ENCODE results near the gene RNF215.

The RNF215 gene

GRCh38 chr22:30397656-30398635 is 10.7 kb upstream of the RNF215 start:
- WGBS (ENCODE audit: insufficient coverage, insufficient read length) = no CpG with 5 or more reads among the region's 11 CpGs
- Histone ChIP-seq H3K4me1 (ENCODE audit: control insufficient read depth, insufficient read depth, low read length) (peaks cover 3% of the 10 kb centered on the region), H3K27ac (ENCODE audit: low read length) (no peak overlapping the region), H3K4me3 (ENCODE audit: low read length) (peak overlapping the region; percentile 59; the same call in 1 of the 2 replicates), H3K27me3 (ENCODE audit: control insufficient read depth, insufficient read depth, low read length) (peaks cover 2% of the 10 kb centered on the region; the same call in 1 of the 2 replicates), H3K9me3 (ENCODE audit: control insufficient read depth, insufficient read depth, low read length) (no peaks in the 10 kb centered on the region), H3K36me3 (ENCODE audit: control insufficient read depth, insufficient read depth, low read length) (no peaks in the 10 kb centered on the region)
- DNase-seq (ENCODE audit: low read depth, low spot score) = no peak

GRCh38 chr22:30396871-30397655 is 9.9 kb upstream of the RNF215 start, which contains the start of gene SEC14L2:
TSS of gene SEC14L2 (plus strand) at chr22:30397018. CDS start at chr22:30397117, 99 bp downstream.
- H3K4me3 ChIP-seq (ENCODE audit: low read length) = peak within 1 kb of the TSS; percentile 59
- no peak within 1 kb of the TSS for H3K27ac ChIP-seq (ENCODE audit: low read length)
- WGBS (ENCODE audit: insufficient coverage, insufficient read length) = no CpG with 5 or more reads among the region's 56 CpGs
- H3K27me3 ChIP-seq (ENCODE audit: control insufficient read depth, insufficient read depth, low read length) = peaks cover 2% of the 10 kb centered on the region; the same call in 1 of the 2 replicates
- peaks cover 4% of the 10 kb centered on the region for H3K4me1 ChIP-seq (ENCODE audit: control insufficient read depth, insufficient read depth, low read length)
- no peak for DNase-seq (ENCODE audit: low read depth, low spot score)
- H3K9me3 ChIP-seq (ENCODE audit: control insufficient read depth, insufficient read depth, low read length) = no peaks in the 10 kb centered on the region
- H3K36me3 ChIP-seq (ENCODE audit: control insufficient read depth, insufficient read depth, low read length) = no peaks in the 10 kb centered on the region

- no peak for DNase-seq (ENCODE audit: low read depth, low spot score)
- Histone ChIP-seq H3K27me3 (ENCODE audit: control insufficient read depth, insufficient read depth, low read length) (peaks cover 2% of the 10 kb centered on the region; the same call in 1 of the 2 replicates), H3K4me3 (ENCODE audit: low read length) (no peak overlapping the region), H3K27ac (ENCODE audit: low read length) (no peak overlapping the region), H3K36me3 (ENCODE audit: control insufficient read depth, insufficient read depth, low read length) (no peaks in the 10 kb centered on the region), H3K9me3 (ENCODE audit: control insufficient read depth, insufficient read depth, low read length) (no peaks in the 10 kb centered on the region), H3K4me1 (ENCODE audit: control insufficient read depth, insufficient read depth, low read length) (peaks cover 4% of the 10 kb centered on the region)
- no CpG with 5 or more reads among the region's 3 CpGs for WGBS (ENCODE audit: insufficient coverage, insufficient read length)
These were observed 6.7 kb upstream of the RNF215 start for GRCh38 chr22:30393885-30394284.

GRCh38 chr22:30393322-30393680 is 6.1 kb upstream of the RNF215 start:
- no peak for DNase-seq (ENCODE audit: low read depth, low spot score)
- peaks cover 2% of the 10 kb centered on the region; the same call in 1 of the 2 replicates for H3K27me3 ChIP-seq (ENCODE audit: control insufficient read depth, insufficient read depth, low read length)
- H3K27ac ChIP-seq (ENCODE audit: low read length) = no peak overlapping the region
- no peaks in the 10 kb centered on the region for H3K9me3 ChIP-seq (ENCODE audit: control insufficient read depth, insufficient read depth, low read length)
- no peaks in the 10 kb centered on the region for H3K36me3 ChIP-seq (ENCODE audit: control insufficient read depth, insufficient read depth, low read length)
- H3K4me3 ChIP-seq (ENCODE audit: low read length) = no peak overlapping the region
- no CpG with 5 or more reads among the region's 7 CpGs for WGBS (ENCODE audit: insufficient coverage, insufficient read length)
- peaks cover 3% of the 10 kb centered on the region for H3K4me1 ChIP-seq (ENCODE audit: control insufficient read depth, insufficient read depth, low read length)

- Histone ChIP-seq H3K36me3 (ENCODE audit: control insufficient read depth, insufficient read depth, low read length) (no peaks in the 10 kb centered on the region), H3K27ac (ENCODE audit: low read length) (no peak overlapping the region), H3K4me3 (ENCODE audit: low read length) (no peak overlapping the region), H3K27me3 (ENCODE audit: control insufficient read depth, insufficient read depth, low read length) (peaks cover 2% of the 10 kb centered on the region; the same call in 1 of the 2 replicates), H3K9me3 (ENCODE audit: control insufficient read depth, insufficient read depth, low read length) (no peaks in the 10 kb centered on the region), H3K4me1 (ENCODE audit: control insufficient read depth, insufficient read depth, low read length) (peaks cover 1% of the 10 kb centered on the region; the same call in 1 of the 2 replicates)
- WGBS (ENCODE audit: insufficient coverage, insufficient read length) = no CpG with 5 or more reads among the region's 9 CpGs
- DNase-seq (ENCODE audit: low read depth, low spot score) = no peak
These were observed 5.6 kb upstream of the RNF215 start for GRCh38 chr22:30392661-30393321.

- WGBS (ENCODE audit: insufficient coverage, insufficient read length) = no CpG with 5 or more reads among the region's 5 CpGs
- DNase-seq (ENCODE audit: low read depth, low spot score) = no peak
- no peak overlapping the region for H3K27ac ChIP-seq (ENCODE audit: low read length)
These were observed 3.9 kb upstream of the RNF215 start for GRCh38 chr22:30390974-30391691.

GRCh38 chr22:30386608-30386959 is 627 bp downstream of the RNF215 start:
- H3K27ac ChIP-seq (ENCODE audit: low read length) = no peak overlapping the region
- no peak for DNase-seq (ENCODE audit: low read depth, low spot score)
- H3K36me3 ChIP-seq (ENCODE audit: control insufficient read depth, insufficient read depth, low read length) = no peaks in the 10 kb centered on the region
- H3K4me3 ChIP-seq (ENCODE audit: low read length) = peak overlapping the region; percentile 69; the same call in 1 of the 2 replicates
- no CpG with 5 or more reads among the region's 10 CpGs for WGBS (ENCODE audit: insufficient coverage, insufficient read length)
- H3K4me1 ChIP-seq (ENCODE audit: control insufficient read depth, insufficient read depth, low read length) = 0 out of 2 replicates have a peak, but pooled peaks cover 2% of the 10 kb centered on the region
- H3K9me3 ChIP-seq (ENCODE audit: control insufficient read depth, insufficient read depth, low read length) = no peaks in the 10 kb centered on the region
- H3K27me3 ChIP-seq (ENCODE audit: control insufficient read depth, insufficient read depth, low read length) = no peaks in the 10 kb centered on the region

More at GRCh38 chr22:30390974-30391691, 3.9 kb upstream of the RNF215 start:
- Histone ChIP-seq H3K4me3 (ENCODE audit: low read length) (no peak overlapping the region), H3K9me3 (ENCODE audit: control insufficient read depth, insufficient read depth, low read length) (no peaks in the 10 kb centered on the region), H3K4me1 (ENCODE audit: control insufficient read depth, insufficient read depth, low read length) (peaks cover 4% of the 10 kb centered on the region; the same call in 1 of the 2 replicates), H3K36me3 (ENCODE audit: control insufficient read depth, insufficient read depth, low read length) (no peaks in the 10 kb centered on the region), H3K27me3 (ENCODE audit: control insufficient read depth, insufficient read depth, low read length) (no peaks in the 10 kb centered on the region)

GRCh38 chr22:30385942-30386341 is 1.3 kb downstream of the RNF215 start:
- Histone ChIP-seq H3K36me3 (ENCODE audit: control insufficient read depth, insufficient read depth, low read length) (no peaks in the 10 kb centered on the region), H3K27me3 (ENCODE audit: control insufficient read depth, insufficient read depth, low read length) (no peaks in the 10 kb centered on the region), H3K9me3 (ENCODE audit: control insufficient read depth, insufficient read depth, low read length) (no peaks in the 10 kb centered on the region), H3K4me1 (ENCODE audit: control insufficient read depth, insufficient read depth, low read length) (0 out of 2 replicates have a peak, but pooled peaks cover 2% of the 10 kb centered on the region), H3K4me3 (ENCODE audit: low read length) (no peak overlapping the region), H3K27ac (ENCODE audit: low read length) (no peak overlapping the region)
- no CpG with 5 or more reads among the region's 10 CpGs for WGBS (ENCODE audit: insufficient coverage, insufficient read length)
- DNase-seq (ENCODE audit: low read depth, low spot score) = no peak

- Histone ChIP-seq H3K36me3 (ENCODE audit: control insufficient read depth, insufficient read depth, low read length) (peaks cover 4% of the 10 kb centered on the region; the same call in 1 of the 2 replicates), H3K27ac (ENCODE audit: low read length) (no peak overlapping the region), H3K27me3 (ENCODE audit: control insufficient read depth, insufficient read depth, low read length) (no peaks in the 10 kb centered on the region), H3K4me1 (ENCODE audit: control insufficient read depth, insufficient read depth, low read length) (0 out of 2 replicates have a peak, but pooled peaks cover 2% of the 10 kb centered on the region), H3K9me3 (ENCODE audit: control insufficient read depth, insufficient read depth, low read length) (no peaks in the 10 kb centered on the region), H3K4me3 (ENCODE audit: low read length) (no peak overlapping the region)
- no CpG with 5 or more reads among the region's 3 CpGs for WGBS (ENCODE audit: insufficient coverage, insufficient read length)
- DNase-seq (ENCODE audit: low read depth, low spot score) = no peak
These were observed 4.2 kb downstream of the RNF215 start for GRCh38 chr22:30383061-30383460.

Data from iPS DF 6.9 (cell line).